OCI-LY7 (cell line): ENCODE measurements around the gene NCKAP5.

Experiments used
- CTCF ChIP-seq: fragments of 200-600 bp; sonication (generic); conservative IDR thresholded peaks from 2 replicates; pipeline ENCODE4 v1.5.1; 2014; ENCODE audit warnings: mild to moderate bottlenecking, antibody characterized with exemption, low read length, moderate library complexity, mixed read lengths
- EZH2phosphoT487 ChIP-seq: fragments of 200-600 bp; sonication (generic); IDR thresholded peaks from 2 replicates; pipeline ENCODE4 v1.6.1; 2018; ENCODE audit warnings: low read depth, borderline replicate concordance, mild to moderate bottlenecking, mixed run types, antibody characterized with exemption, low read length, moderate library complexity, mixed read lengths

DNA sequence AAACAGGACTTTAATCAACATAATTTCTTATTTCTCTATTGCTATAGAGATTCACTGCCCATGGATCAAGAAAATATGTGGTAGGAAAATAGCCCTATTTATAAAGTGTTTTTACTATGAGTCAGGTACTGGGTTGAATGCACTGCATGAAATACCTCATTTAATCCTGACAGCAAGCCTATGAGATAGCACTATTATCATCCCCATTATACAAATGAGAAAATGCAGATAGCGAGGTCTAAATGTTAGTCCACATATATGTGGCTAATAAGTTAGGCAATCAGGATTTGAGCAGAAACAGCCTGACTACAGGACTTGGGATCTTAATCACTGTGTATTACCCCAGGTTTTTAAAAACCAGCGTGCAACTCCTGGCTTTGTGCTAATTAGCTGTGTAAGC, 889.8 kb downstream of the NCKAP5 start:
- TF ChIP-seq CTCF: no peak
- no peak for TF ChIP-seq EZH2phosphoT487
